NCI-H2107 treated with DMSO at 0.1 percent for 48 hours (cell line): ENCODE results near the gene KDM3B.
"Not testable (repeated sequence)": the region's sequence is repeated elsewhere in the genome, so short reads cannot be mapped to it uniquely, and the experiment has no call there.

ENCODE experiments used
- DNase-seq: peaks from one replicate; lab custom pipeline; 2025; ENCODE audit not compliant: unreplicated experiment; lab: John Stamatoyannopoulos, UW

Gene KDM3B

DNA sequence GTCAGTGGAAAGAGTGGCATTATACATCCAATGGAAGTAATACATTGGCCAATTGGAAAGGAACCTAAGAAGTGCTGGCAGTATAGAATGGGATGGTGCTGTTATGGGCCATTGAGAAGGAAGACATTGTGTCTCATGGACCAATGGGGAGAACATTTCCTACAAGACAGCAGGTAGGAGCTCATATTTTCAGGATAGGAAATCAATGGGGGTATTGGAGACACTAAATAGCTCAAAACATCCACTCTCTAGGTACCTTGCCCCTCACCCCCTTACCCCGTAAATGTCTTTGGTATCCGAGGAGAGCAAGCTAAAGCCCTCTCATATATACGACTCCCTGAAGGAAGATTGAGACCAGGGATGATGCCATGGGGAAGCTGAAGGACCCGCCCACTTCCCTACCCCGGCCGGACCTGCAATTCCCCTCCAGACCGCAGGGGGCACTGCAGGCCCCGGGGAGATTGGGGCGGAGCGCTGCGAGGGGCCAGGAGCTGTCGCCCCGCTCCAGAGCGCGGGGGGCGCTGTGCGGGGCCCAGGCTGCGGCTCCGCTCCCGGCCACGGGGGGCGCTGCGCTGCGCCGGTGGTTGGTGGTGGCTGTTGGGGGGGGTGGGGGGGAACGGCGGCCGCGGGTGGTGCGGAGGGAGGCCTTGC, at the start of gene KDM3B:
KDM3B (plus strand) TSS at position 615 of the 651 bp plus-strand sequence. CDS start 111 bp downstream, outside the sequence.
- peak; percentile 42 for DNase-seq

DNA sequence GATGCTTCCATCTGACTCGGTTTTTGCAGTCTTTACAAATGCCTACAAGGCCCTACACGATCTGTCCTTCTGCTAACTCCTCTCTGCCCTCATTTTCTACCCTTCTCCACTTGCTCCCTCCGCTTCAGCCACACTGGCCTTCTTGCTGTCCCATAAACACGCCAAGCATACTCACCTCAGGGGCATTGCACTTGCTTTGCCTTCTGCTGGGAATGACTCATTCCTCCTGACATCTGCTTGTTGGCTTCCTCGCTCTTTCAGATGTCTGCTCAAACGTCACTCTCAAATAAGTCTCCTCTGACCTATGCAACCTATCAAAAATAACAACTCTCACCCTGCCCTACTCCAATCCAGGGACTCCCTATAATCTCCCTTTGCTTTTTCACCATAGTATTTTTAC, 49.1 kb upstream of the KDM3B start:
- no peak for DNase-seq

DNA sequence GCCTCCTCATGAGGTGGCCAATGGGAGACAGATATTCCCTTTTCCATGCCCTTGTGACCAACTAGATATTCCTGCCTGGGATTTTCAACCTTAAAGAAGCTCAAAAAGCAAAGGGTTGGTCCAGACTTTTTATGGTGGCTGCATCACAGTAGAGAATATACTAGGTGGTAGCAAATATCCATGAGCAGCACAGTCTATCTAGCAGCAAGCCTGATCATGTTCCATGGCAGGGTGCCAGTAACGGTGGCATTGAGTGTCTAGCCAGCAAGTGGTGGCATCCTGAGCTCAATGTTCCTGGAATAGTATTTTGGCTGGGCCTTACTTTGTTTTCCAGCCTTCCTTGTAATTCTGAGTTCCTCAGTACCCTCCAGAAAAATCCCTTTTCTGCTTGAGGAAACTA, 46.7 kb upstream of the KDM3B start:
- DNase-seq: peak; percentile 35

- DNase-seq: no peak
Measured at GRCh38 chr5:138315751-138316278, 36.7 kb upstream of the KDM3B start.

DNA sequence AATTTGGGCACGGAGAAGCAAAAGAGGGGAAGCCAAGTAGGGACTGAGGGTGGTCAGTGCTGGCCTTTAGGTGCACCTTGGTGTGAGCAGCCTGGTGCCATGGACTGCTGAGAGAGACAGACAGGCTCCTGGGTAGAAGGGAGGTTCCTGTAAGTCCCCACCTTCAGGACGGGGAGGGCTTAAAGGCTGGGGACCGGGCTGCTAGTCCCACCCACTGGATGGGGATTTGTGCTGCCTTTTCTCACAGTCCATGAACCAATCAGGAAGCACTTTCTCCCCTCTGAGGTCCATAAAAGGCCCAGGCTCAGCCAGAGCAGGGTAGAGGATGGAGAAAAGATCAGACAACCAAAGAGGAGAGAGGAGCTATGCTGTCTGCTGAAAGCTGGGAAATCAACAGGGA, 36.1 kb upstream of the KDM3B start:
- DNase-seq: no peak

- DNase-seq: not testable (repeated sequence)
Measured at GRCh38 chr5:138318211-138318610, 34.3 kb upstream of the KDM3B start.

DNA sequence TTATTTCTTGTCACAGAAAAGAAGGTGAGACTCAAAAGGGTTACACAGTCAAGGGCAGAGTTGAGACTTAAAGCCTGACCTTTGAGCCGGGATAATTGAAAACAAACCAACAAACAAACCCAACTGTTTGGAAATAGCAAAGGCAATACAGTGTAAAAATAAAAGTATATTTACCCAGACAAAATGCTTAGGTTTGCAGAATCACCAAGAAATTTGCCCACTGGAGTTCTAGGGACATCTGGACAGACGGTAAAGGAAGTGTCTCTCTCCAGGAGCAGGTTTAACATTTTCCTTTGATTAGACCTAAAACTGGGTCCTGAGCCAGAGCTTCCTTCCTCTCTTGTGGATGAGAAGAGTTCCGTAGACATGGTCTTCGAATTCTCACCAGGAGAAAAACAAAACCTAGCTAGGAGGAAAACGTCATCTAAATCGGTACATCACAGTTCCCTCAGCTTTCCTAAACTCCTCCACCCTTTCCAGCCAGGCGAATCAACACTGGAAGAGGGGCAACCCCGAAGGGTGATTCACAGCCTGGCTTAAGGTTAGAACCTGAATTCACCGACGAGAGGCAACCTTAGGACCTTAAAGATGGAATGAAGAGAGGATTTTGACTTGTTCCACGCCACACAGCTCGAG, 21.6 kb upstream of the KDM3B start:
- DNase-seq: no peak

DNA sequence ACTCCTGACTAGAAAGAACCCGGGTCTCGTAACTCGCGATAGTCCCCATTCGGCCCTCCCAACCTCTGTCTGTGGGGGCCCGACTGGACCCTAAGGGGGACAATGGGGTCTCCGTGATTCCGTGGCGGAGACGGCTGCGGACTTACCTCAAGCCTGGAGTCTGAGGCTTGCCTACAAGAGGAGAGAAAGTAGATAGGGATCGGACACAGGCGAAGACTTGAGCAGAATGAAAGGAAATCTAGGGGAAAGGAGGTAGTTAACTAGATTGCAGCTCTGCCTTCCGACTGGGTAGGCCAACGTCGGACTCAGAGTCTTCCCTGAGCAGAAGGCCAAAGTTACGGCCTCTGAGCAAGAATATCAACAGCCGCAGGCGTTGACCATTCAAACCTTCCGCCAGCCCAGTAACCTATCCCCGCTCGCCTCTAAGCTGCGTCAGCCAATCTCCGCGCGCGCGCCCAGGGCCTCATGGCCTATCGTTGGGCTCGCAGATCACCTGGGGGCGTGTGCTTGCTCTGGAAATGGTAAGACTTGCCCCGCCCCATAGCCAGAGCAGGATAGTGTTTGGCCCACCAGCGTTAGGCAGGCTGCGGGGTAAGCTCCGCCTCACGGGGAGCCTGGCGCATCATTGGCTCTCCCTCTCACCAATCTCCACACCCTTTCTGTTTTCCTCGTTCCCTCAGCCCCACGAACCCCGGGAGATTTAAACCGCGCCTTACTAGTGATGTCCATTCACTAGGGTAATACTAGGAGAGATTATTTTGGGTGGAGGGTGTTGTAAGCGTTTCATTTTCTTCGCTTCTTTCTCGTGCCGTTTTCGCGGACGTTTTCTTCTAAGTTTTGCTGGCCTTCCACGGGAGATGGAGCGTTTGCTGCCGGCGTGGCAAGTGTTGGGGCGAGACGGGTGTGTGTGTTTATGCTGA, 20.8 kb upstream of the KDM3B start, which contains the start of gene CDC25C:
CDC25C (minus strand) TSS at position 356 of the 920 bp plus-strand sequence. CDS start 624 bp downstream, outside the sequence.
- peak; percentile 93 for DNase-seq

- no peak for DNase-seq
Measured at GRCh38 chr5:138334867-138335447, 17.5 kb upstream of the KDM3B start.

GRCh38 chr5:138336952-138337684, 15.4 kb upstream of the KDM3B start:
- DNase-seq: no peak

- peak; percentile 61 for DNase-seq
Measured at GRCh38 chr5:138337685-138338410, 14.6 kb upstream of the KDM3B start, which contains the start of gene FAM53C. Gene FAM53C, plus strand, starts transcription at chr5:138338266. Its CDS starts 3,070 bp downstream, at chr5:138341336.

DNA sequence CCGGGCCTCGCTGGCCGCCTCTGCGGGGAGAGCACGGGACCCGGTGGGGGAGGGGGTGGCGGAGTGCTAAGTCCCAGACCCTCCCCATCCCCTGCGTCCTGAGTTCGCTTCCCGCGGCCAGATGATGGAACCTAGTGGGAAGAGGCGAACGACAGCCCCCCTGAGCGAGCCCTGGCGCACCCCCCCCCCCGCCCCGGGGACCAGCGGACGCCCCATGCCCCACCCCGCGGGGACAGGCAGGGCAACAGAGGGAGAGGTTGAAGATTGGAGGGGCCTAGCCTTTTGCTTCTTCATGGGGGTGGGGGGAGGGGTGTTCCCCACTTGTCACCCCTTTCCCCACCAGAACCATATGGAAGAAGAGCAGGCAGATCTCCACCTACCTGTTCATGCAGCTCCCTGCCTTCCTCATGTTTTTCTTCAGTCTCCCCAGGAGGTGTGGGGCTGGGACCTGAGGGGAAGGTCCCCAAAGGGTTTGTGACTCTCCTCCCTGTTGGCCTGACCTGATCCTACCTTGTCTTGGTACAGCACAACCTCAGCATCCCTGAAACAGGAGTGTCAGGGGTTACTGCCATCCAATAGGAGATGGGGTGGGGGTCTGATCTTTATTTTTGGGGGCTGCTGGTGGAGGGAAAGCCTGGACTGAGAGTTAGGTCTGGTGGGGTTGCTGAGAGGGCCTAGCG, 13.9 kb upstream of the KDM3B start:
- no peak for DNase-seq

DNA sequence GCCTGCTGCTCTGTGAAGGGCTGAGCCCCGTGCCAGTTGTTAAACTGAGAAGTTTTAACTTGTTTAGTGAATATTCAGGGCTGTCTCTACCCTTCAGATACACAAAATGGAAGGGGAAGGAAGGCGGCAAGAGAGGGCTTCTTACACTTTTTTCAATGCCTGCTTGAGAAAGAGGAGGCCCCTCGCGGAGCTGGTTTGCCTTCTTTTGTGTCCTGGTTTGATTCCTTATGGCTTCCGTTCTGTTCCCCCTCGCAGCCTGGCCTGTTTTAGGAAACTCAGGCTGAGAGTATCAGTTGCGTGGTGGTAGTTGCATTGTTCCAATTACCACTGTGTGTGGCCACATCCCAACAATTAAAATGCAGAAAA, 13.4 kb upstream of the KDM3B start:
- no peak for DNase-seq

- DNase-seq: no peak
Measured at GRCh38 chr5:138339464-138339863, 13.0 kb upstream of the KDM3B start.

DNA sequence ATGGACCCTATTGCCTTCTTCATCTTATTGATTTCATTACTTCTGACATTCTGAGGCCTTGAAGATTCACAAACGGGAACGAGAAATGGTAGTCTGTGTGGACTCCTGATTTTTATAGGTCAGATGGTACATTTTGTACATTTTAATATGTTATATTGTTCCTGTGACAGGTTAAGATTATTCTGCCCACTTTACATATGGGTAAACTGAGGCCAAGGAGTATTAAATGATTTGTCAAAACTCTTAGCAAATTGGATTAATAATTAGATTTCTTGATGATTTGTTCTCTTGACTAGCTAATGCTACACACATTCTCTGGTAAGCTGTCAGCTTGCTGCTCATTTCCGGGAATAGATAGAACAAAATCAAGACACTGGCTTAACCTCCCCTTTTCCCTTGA, 12.5 kb upstream of the KDM3B start:
- DNase-seq: no peak

DNA sequence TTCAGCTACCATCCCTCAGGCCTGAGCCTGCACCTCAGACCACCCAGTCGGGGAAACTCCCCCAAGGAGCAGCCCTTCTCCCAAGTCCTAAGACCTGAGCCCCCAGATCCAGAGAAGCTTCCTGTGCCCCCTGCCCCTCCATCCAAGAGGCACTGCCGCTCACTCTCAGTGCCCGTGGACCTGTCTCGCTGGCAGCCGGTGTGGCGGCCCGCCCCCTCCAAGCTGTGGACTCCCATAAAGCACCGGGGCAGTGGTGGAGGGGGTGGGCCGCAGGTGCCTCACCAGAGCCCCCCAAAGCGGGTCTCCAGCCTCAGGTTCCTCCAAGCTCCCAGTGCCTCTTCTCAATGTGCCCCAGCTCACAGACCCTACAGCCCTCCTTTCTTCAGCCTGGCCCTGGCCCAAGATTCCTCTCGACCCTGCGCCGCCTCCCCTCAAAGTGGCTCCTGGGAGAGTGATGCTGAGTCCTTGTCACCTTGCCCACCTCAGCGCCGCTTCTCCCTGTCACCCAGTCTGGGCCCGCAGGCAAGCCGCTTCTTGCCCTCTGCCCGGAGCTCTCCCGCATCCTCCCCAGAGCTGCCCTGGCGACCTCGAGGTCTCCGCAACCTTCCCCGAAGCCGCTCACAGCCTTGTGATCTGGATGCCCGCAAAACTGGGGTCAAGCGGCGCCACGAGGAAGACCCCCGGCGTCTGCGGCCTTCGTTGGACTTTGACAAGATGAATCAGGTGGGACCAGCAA, 7.4 kb upstream of the KDM3B start:
- no peak for DNase-seq

GRCh38 chr5:138346889-138347288, 5.6 kb upstream of the KDM3B start:
- no peak for DNase-seq

GRCh38 chr5:138349852-138350562, 2.5 kb upstream of the KDM3B start:
- no peak for DNase-seq
